Ovary (tissue), 9 donors: ENCODE measurements around the gene DTL. TPM values are rescaled to one million over a fixed set of nuclear protein-coding genes. Genes with fewer than 3 reads are reported as not detected.

ENCODE experiments used
- DNase-seq, 5 donors: peaks; one replicate each; pipeline ENCODE4 v3.0.0-alpha.2; 2019 to 2020
- H3K27ac ChIP-seq, 2 donors: fragments of 200-600 bp; one replicate each; pipeline versions ENCODE4 v1.5.1 to v1.8.0; 2019 to 2022
- H3K27me3 ChIP-seq: fragments of 200-600 bp; one replicate; pipeline ENCODE4 v1.8.0; 2022
- H3K36me3 ChIP-seq: fragments of 200-600 bp; sonication (generic); one replicate; pipeline ENCODE4 v1.5.1; 2019
- H3K4me1 ChIP-seq: one replicate; pipeline ENCODE4 v1.8.1; 2013; ENCODE audit warnings: mild to moderate bottlenecking, moderate library complexity; ENCODE audit not compliant: insufficient read depth
- H3K4me3 ChIP-seq: fragments of 200-600 bp; sonication (generic); one replicate; pipeline ENCODE4 v1.5.1; 2017
- H3K9me3 ChIP-seq, 2 donors: fragments of 200-600 bp in 1 of 2; sonication (generic) in 1 of 2; one replicate each; pipeline versions ENCODE4 v1.5.1 to v1.8.1; 2013 to 2019; ENCODE audit warnings: mild to moderate bottlenecking in 1 of 2, moderate library complexity in 1 of 2
- CTCF ChIP-seq, 3 donors: fragments of 450-650 bp in 2 of 3; fragments of 200-600 bp in 1 of 3; IDR thresholded peaks; one replicate each; pipeline versions ENCODE4 v1.5.1 to v1.8.0; 2016 to 2022; ENCODE audit warnings: antibody characterized with exemption in 3 of 3, mild to moderate bottlenecking in 1 of 3
- EP300 ChIP-seq: sonication (generic); formaldehyde crosslinking; IDR thresholded peaks from one replicate; pipeline ENCODE4 v1.6.1; 2017; ENCODE audit warnings: antibody characterized with exemption
- POLR2A ChIP-seq: fragments of 450-650 bp; IDR thresholded peaks from one replicate; pipeline ENCODE4 v1.6.1; 2017; ENCODE audit warnings: antibody characterized with exemption, mild to moderate bottlenecking, moderate library complexity
- WGBS, 3 donors: extraction: QIAGEN DNeasy Blood & Tissue Kit in 1 of 3; methylation state at CpG; one replicate each; pipeline versions ENCODE4 v1.1.5 to v1.1.7; 2013 to 2017; 5-methylcytosine and 5-hydroxymethylcytosine counted together
- intact Hi-C, 4 donors: fragments of 100-400 bp; cut with DNase I; formaldehyde crosslinking; loops; one replicate each; pipeline versions ENCODE4 v1.11.0 to v1.15.1; 2022 to 2023
- polyA plus RNA-seq, 2 donors: library from polyadenylated mRNA; stranded (reverse); fragments of 200-250 nt in 1 of 2; fragments of 350-450 nt in 1 of 2; fragmentation: Illumina TruSeq in 1 of 2; extraction: RNeasy Lipid Tissue Mini Kit (QIAGEN cat#74804) in 1 of 2; gene quantifications; one replicate each; pipeline ENCODE4 v1.2.3, GENCODE V29; 2013 to 2014
- total RNA-seq, 7 donors: library from RNA; depleted of rRNA in 2 of 7; stranded (reverse); fragments of >200 nt in 2 of 7; fragmentation: NEBNext Ultra II Directional in 3 of 7; extraction: Animal tissue kit (Norgen Biotek cat#: 25700) in 3 of 7; gene quantifications; one replicate each; pipeline versions ENCODE4 v1.1.0 to v1.2.4, GENCODE V29; 2016 to 2023
- donor health status: DM: no; HTN: no; CAD: no; lungs with moderate emphysema.
- donor health status: DM: no; HTN: no; CAD: no.
- donor health status: Bipolar disorder and iron deficiency.
- donor health status: DM: yes; HTN: yes; CAD: no.
- donor health status: DM: no; HTN: no; CAD: no.
- donor health status: DM: yes; HTN: yes; CAD: no.

Gene DTL
- total and polyA plus RNA-seq, 9 donors, result 0.11 to 2.0 (median 0.96) TPM

GRCh38 chr1:212002536-212002935 is 33.0 kb upstream of the DTL start:
- 88 to 89% (median 89%) methylated on average over 3 of the region's 3 CpGs for WGBS, 3 donors
- no peaks in the 10 kb centered on the region for H3K36me3 ChIP-seq
- H3K27ac ChIP-seq, result no peak overlapping the region
- DNase-seq, result no peak
- H3K9me3 ChIP-seq, result peaks cover 0 to 2% of the 10 kb centered on the region in 2 donors
- TF ChIP-seq EP300, result no peak
- intact Hi-C loops, result no loop called here
- H3K27me3 ChIP-seq, result no peaks in the 10 kb centered on the region
- H3K4me1 ChIP-seq, result no peaks in the 10 kb centered on the region
- no peak overlapping the region for H3K4me3 ChIP-seq

- 87 to 95% (median 95%) methylated on average over 7 of the region's 7 CpGs for WGBS, 3 donors
- TF ChIP-seq EP300 (no peak), CTCF (IDR thresholded peaks at IDR 0.05) (no peak), POLR2A (no peak)
- H3K9me3 ChIP-seq, result no peaks in the 10 kb centered on the region
- no peak overlapping the region for H3K4me3 ChIP-seq
- no peaks in the 10 kb centered on the region for H3K27me3 ChIP-seq
- DNase-seq, result no peak
- no peaks in the 10 kb centered on the region for H3K4me1 ChIP-seq
- no peak overlapping the region for H3K27ac ChIP-seq
- intact Hi-C loops, result no loop called here
- H3K36me3 ChIP-seq, result no peaks in the 10 kb centered on the region
Observed at GRCh38 chr1:212004895-212005608, 30.5 kb upstream of the DTL start.

GRCh38 chr1:212007178-212007577 is 28.4 kb upstream of the DTL start:
- Histone ChIP-seq H3K4me3 (no peak overlapping the region), H3K27ac (no peak overlapping the region), H3K27me3 (no peaks in the 10 kb centered on the region), H3K4me1 (no peaks in the 10 kb centered on the region), H3K9me3 (no peaks in the 10 kb centered on the region), H3K36me3 (no peaks in the 10 kb centered on the region)
- TF ChIP-seq EP300 (no peak), POLR2A (no peak), CTCF (IDR thresholded peaks at IDR 0.05) (no peak)
- intact Hi-C loops, result no loop called here
- DNase-seq, result no peak
- 96 to 97% (median 96%) methylated on average over 4 of the region's 4 CpGs for WGBS, 3 donors

GRCh38 chr1:212007886-212008285 is 27.7 kb upstream of the DTL start:
- H3K4me1 ChIP-seq, result no peaks in the 10 kb centered on the region
- H3K9me3 ChIP-seq, result no peaks in the 10 kb centered on the region
- no peaks in the 10 kb centered on the region for H3K36me3 ChIP-seq
- intact Hi-C loops, result no loop called here
- DNase-seq, result no peak
- H3K27ac ChIP-seq, result no peak overlapping the region
- no peak overlapping the region for H3K4me3 ChIP-seq
- WGBS, 3 donors, result 90 to 92% (median 91%) methylated on average over 9 of the region's 9 CpGs
- TF ChIP-seq CTCF (IDR thresholded peaks at IDR 0.05), result no peak
- no peak for TF ChIP-seq EP300
- no peaks in the 10 kb centered on the region for H3K27me3 ChIP-seq

GRCh38 chr1:212009561-212009960 is 26.0 kb upstream of the DTL start:
- no peak overlapping the region for H3K4me3 ChIP-seq
- 97 to 100% (median 100%) methylated on average over 1 of the region's 1 CpG for WGBS, 3 donors
- H3K36me3 ChIP-seq, result no peaks in the 10 kb centered on the region
- no peak for DNase-seq
- no peaks in the 10 kb centered on the region for H3K27me3 ChIP-seq
- no peak overlapping the region for H3K27ac ChIP-seq
- H3K4me1 ChIP-seq, result no peaks in the 10 kb centered on the region
- intact Hi-C loops, result no loop called here
- TF ChIP-seq CTCF (IDR thresholded peaks at IDR 0.05) (no peak), POLR2A (no peak), EP300 (no peak)
- H3K9me3 ChIP-seq, result no peaks in the 10 kb centered on the region
